Vagina (tissue), 2 donors: ENCODE measurements around the gene CADM2. TPM values are rescaled to one million over a fixed set of nuclear protein-coding genes. Genes with fewer than 3 reads are reported as not detected.

ENCODE experiments used
- DNase-seq, 2 donors: peaks; one replicate each; pipeline ENCODE4 v3.0.0-alpha.2; 2017; ENCODE audit errors: extremely low spot score in 2 of 2
- H3K27ac ChIP-seq: fragments of 200-600 bp; sonication (generic); one replicate; pipeline ENCODE4 v1.5.1; 2019
- H3K27me3 ChIP-seq: fragments of 200-600 bp; sonication (generic); one replicate; pipeline ENCODE4 v1.5.1; 2019
- H3K36me3 ChIP-seq, 2 donors: fragments of 200-600 bp; sonication (generic); one replicate each; pipeline ENCODE4 v1.5.1; 2017 to 2019
- H3K4me1 ChIP-seq: fragments of 200-600 bp; sonication (generic); one replicate; pipeline ENCODE4 v1.5.1; 2019
- H3K4me3 ChIP-seq, 2 donors: fragments of 200-600 bp; sonication (generic); 1 replicate in 1 of 2; 2 replicates in 1 of 2; pipeline ENCODE4 v1.5.1; 2016 to 2019
- H3K9me3 ChIP-seq: fragments of 200-600 bp; sonication (generic); one replicate; pipeline ENCODE4 v1.5.1; 2019
- CTCF ChIP-seq, 3 experiments: fragments of 450-650 bp in 2 of 3; fragments of 200-600 bp in 1 of 3; sonication (generic) in 1 of 3; IDR thresholded peaks; one replicate each; pipeline ENCODE4 v1.5.1; 2017 to 2019; ENCODE audit warnings: antibody characterized with exemption in 3 of 3, mild to moderate bottlenecking in 2 of 3, moderate library complexity in 2 of 3
- POLR2A ChIP-seq, 2 donors: fragments of 450-650 bp; IDR thresholded peaks; one replicate each; pipeline ENCODE4 v1.6.1; 2017; ENCODE audit warnings: antibody characterized with exemption in 2 of 2, mild to moderate bottlenecking in 2 of 2, moderate library complexity in 2 of 2
- POLR2AphosphoS5 ChIP-seq, 2 donors: sonication (generic); formaldehyde crosslinking; IDR thresholded peaks; one replicate each; pipeline ENCODE4 v1.9.0; 2017; ENCODE audit warnings: antibody characterized with exemption in 2 of 2, mild to moderate bottlenecking in 2 of 2, low read depth in 1 of 2; ENCODE audit not compliant: insufficient read depth in 1 of 2
- intact Hi-C: fragments of 100-400 bp; cut with DNase I; formaldehyde crosslinking; loops from one replicate; pipeline ENCODE4 v1.15.1; 2023
- total RNA-seq: library from RNA; depleted of rRNA; stranded (reverse); fragments of >200 nt; gene quantifications from one replicate; pipeline ENCODE4 v1.2.3, GENCODE V29; 2016

CADM2 gene
- total RNA-seq, 1 donor from 2014 or later: 3.7 TPM

GRCh38 chr3:85244091-85244490 lies 285.3 kb downstream of the CADM2 start:
- no peaks in the 10 kb centered on the region for H3K36me3 ChIP-seq
- no peak overlapping the region for H3K27ac ChIP-seq
- H3K4me3 ChIP-seq: no peak overlapping the region
- H3K4me1 ChIP-seq: no peaks in the 10 kb centered on the region
- no peak for DNase-seq
- H3K9me3 ChIP-seq: no peaks in the 10 kb centered on the region
- no peak for TF ChIP-seq POLR2A (IDR thresholded peaks at IDR 0.05)
- TF ChIP-seq CTCF (IDR thresholded peaks at IDR 0.05): no peak
- no peak for TF ChIP-seq POLR2AphosphoS5 (IDR thresholded peaks at IDR 0.05; ENCODE audit: insufficient read depth in 1 of 2, low read depth in 1 of 2)
- H3K27me3 ChIP-seq: no peaks in the 10 kb centered on the region
- intact Hi-C loops: no loop called here

DNA sequence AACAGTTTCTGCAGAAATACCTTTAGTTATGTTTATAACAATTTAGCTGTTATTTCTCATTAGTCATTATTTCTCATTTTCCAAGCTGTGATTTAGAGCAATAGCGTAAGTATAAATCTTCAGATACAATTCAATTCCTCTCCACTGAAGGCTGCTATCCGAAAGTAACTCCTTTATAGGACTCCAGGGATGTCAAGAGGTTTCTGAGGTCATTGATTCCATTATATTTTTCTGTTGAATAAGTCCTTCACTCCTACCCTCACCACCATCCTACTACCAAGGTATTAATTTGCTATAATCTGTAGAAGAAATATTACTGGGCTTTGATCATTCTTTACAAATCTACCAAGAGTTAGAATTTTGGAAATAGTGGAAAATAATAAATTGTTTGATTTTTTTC lies 285.7 kb downstream of the CADM2 start:
- Histone ChIP-seq H3K9me3 (no peaks in the 10 kb centered on the region), H3K36me3 (no peaks in the 10 kb centered on the region), H3K27ac (no peak overlapping the region), H3K27me3 (no peaks in the 10 kb centered on the region), H3K4me3 (no peak overlapping the region), H3K4me1 (no peaks in the 10 kb centered on the region)
- DNase-seq: no peak
- intact Hi-C loops: no loop called here
- TF ChIP-seq CTCF (IDR thresholded peaks at IDR 0.05) (no peak), POLR2AphosphoS5 (IDR thresholded peaks at IDR 0.05; ENCODE audit: insufficient read depth in 1 of 2, low read depth in 1 of 2) (no peak), POLR2A (IDR thresholded peaks at IDR 0.05) (no peak)

DNA sequence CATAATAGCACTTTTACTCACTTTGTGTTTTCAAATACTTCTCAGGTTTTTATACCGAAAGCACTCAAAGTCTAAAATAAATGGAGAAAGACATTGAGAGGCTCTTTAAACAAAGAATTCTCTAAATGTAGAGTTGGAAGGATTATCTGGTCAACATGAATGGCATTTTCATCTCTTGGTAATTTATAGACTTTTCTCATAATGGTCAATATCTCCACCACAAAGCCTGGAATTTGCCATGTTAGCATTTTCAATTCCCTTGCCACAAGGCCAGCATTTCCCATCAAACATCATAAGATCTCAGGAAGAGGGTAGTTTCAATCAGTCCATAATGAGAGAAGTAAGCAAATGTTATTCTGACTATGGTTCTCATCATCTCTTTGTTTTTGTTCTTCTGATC lies 293.0 kb downstream of the CADM2 start:
- no peak overlapping the region for H3K4me3 ChIP-seq
- no peaks in the 10 kb centered on the region for H3K4me1 ChIP-seq
- intact Hi-C loops: no loop called here
- H3K27ac ChIP-seq: no peak overlapping the region
- H3K36me3 ChIP-seq: no peaks in the 10 kb centered on the region
- TF ChIP-seq POLR2A (IDR thresholded peaks at IDR 0.05): no peak
- no peak for TF ChIP-seq CTCF (IDR thresholded peaks at IDR 0.05)
- no peak for TF ChIP-seq POLR2AphosphoS5 (IDR thresholded peaks at IDR 0.05; ENCODE audit: insufficient read depth in 1 of 2, low read depth in 1 of 2)
- no peak for DNase-seq
- H3K9me3 ChIP-seq: no peaks in the 10 kb centered on the region
- H3K27me3 ChIP-seq: no peaks in the 10 kb centered on the region

DNA sequence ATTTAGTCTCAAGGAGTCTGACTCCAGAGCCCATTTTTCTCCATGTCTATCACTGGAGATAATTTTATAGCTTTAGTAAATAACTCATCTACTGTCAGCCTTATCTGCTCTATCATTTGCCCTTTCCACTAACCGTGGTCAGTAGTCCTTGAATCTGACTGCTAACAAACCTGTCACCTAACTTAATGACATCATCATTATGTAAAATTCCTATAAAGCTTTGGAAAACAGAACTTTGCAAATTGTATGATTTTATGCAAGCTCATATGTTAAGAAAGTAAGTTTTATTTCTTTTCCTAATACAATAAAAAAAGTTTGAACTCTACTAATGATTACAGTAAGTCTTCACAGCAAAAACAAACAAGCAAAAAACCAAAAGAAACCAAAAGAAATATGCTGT lies 293.9 kb downstream of the CADM2 start:
- Histone ChIP-seq H3K27me3 (no peaks in the 10 kb centered on the region), H3K4me3 (no peak overlapping the region), H3K36me3 (no peaks in the 10 kb centered on the region), H3K4me1 (no peaks in the 10 kb centered on the region), H3K9me3 (no peaks in the 10 kb centered on the region), H3K27ac (no peak overlapping the region)
- intact Hi-C loops: no loop called here
- DNase-seq: no peak
- TF ChIP-seq POLR2AphosphoS5 (IDR thresholded peaks at IDR 0.05; ENCODE audit: insufficient read depth in 1 of 2, low read depth in 1 of 2) (no peak), CTCF (IDR thresholded peaks at IDR 0.05) (no peak), POLR2A (IDR thresholded peaks at IDR 0.05) (no peak)

- Histone ChIP-seq H3K36me3 (no peaks in the 10 kb centered on the region), H3K27ac (no peak overlapping the region), H3K4me1 (no peaks in the 10 kb centered on the region), H3K9me3 (no peaks in the 10 kb centered on the region), H3K4me3 (no peak overlapping the region), H3K27me3 (no peaks in the 10 kb centered on the region)
- DNase-seq: no peak
- intact Hi-C loops: no loop called here
- TF ChIP-seq CTCF (IDR thresholded peaks at IDR 0.05) (no peak), POLR2AphosphoS5 (IDR thresholded peaks at IDR 0.05; ENCODE audit: insufficient read depth in 1 of 2, low read depth in 1 of 2) (no peak), POLR2A (IDR thresholded peaks at IDR 0.05) (no peak)
Measured at GRCh38 chr3:85254738-85255137, 295.9 kb downstream of the CADM2 start.
